HCT116 (cell line): ENCODE measurements around the gene GRAMD4. TPM values are rescaled to one million over a fixed set of nuclear protein-coding genes. Genes with fewer than 3 reads are reported as not detected.

Source experiments
- ATAC-seq: fragments of 200-7000 bp; cut with Tn5 transposase; 2 replicates; pipeline ENCODE4 v1.9.1; 2020; ENCODE audit warnings: mild to moderate bottlenecking, moderate library complexity
- BruUV-seq: library from RNA; stranded (reverse); fragments of 400-500 nt; replicated peaks from 2 replicates; lab custom pipeline; 2021; lab: Mats Ljungman, UMichigan
- CTCF ChIA-PET: fragments of 300-600 bp; sonication (Branson Sonifier 250); formaldehyde crosslinking; loops from one replicate; lab custom pipeline; 2021; ENCODE audit warnings: antibody characterized with exemption; lab: Charles Lee
- POLR2A ChIA-PET: fragments of 300-600, 350-600 bp; sonication (Branson Sonifier 250); formaldehyde crosslinking; loops from one replicate; lab custom pipeline; 2021; ENCODE audit warnings: antibody characterized with exemption; lab: Charles Lee
- RAD21 ChIA-PET, 2 experiments: fragments of 300-600 bp; sonication (Branson Sonifier 250); formaldehyde crosslinking; loops; one replicate each; lab custom pipeline; 2023; ENCODE audit warnings: low total read pairs in 2 of 2; ENCODE audit not compliant: uncharacterized antibody in 2 of 2, unreplicated experiment in 2 of 2, low non-redundant PET in 1 of 2; lab: Charles Lee
- DNase-seq: peaks from one replicate; pipeline ENCODE4 v3.0.0-alpha.2; 2010; ENCODE audit warnings: low read depth, low spot score
- H2AFZ ChIP-seq: fragments of 200-600 bp; shearing (Covaris generic), sonication (generic); 2 replicates; pipeline ENCODE4 v1.6.1; 2017; ENCODE audit warnings: low read depth, mixed run types, mixed read lengths, antibody characterized with exemption, low read length; ENCODE audit not compliant: poor library complexity, severe bottlenecking
- H3K27ac ChIP-seq: 2 replicates; pipeline ENCODE4 v1.5.1; 2012; ENCODE audit warnings: low read depth, low read length
- H3K27me3 ChIP-seq: fragments of 200-600 bp; sonication (generic); 2 replicates; pipeline ENCODE4 v1.6.1; 2016; ENCODE audit warnings: mixed run types, low read length, mixed read lengths; ENCODE audit not compliant: insufficient read depth
- H3K36me3 ChIP-seq, 2 experiments: fragments of 200-500 bp in 1 of 2; fragments of 200-600 bp in 1 of 2; sonication (Bioruptor generic) in 1 of 2; sonication (generic) in 1 of 2; 2 replicates each; pipeline versions ENCODE4 v1.5.1 to v1.6.1; 2014 to 2016; ENCODE audit warnings: low read length in 2 of 2, inconsistent platforms in 1 of 2, mixed read lengths in 1 of 2, mixed run types in 1 of 2; ENCODE audit not compliant: insufficient read depth in 2 of 2, control insufficient read depth in 1 of 2
- H3K4me1 ChIP-seq, 2 experiments: fragments of 200-600 bp in 1 of 2; sonication (generic) in 1 of 2; 2 replicates each; pipeline versions ENCODE4 v1.5.1 to v1.6.1; 2012 to 2017; ENCODE audit warnings: low read length in 2 of 2, inconsistent platforms in 1 of 2, mild to moderate bottlenecking in 1 of 2, mixed read lengths in 1 of 2, mixed run types in 1 of 2, moderate library complexity in 1 of 2; ENCODE audit not compliant: insufficient read depth in 2 of 2, control insufficient read depth in 1 of 2
- H3K4me2 ChIP-seq: fragments of 200-600 bp; sonication (generic); 2 replicates; pipeline ENCODE4 v1.6.1; 2017; ENCODE audit warnings: mixed run types, low read length, mixed read lengths
- H3K4me3 ChIP-seq, 2 experiments: fragments of 200-600 bp in 1 of 2; sonication (generic) in 1 of 2; replicated peaks in 1 of 2; 2 replicates each; pipeline ENCODE4 v1.5.1; 2011 to 2016; ENCODE audit warnings: low read length in 2 of 2, control low read depth in 1 of 2, low read depth in 1 of 2, mild to moderate bottlenecking in 1 of 2, mixed read lengths in 1 of 2, mixed run types in 1 of 2
- H3K79me2 ChIP-seq: fragments of 200-600 bp; sonication (generic); 2 replicates; pipeline ENCODE4 v1.6.1; 2017; ENCODE audit warnings: mild to moderate bottlenecking, mixed run types, low read length, moderate library complexity, mixed read lengths; ENCODE audit not compliant: insufficient read depth
- H3K9ac ChIP-seq: fragments of 200-600 bp; sonication (generic); 2 replicates; pipeline ENCODE4 v1.6.1; 2016; ENCODE audit warnings: low read length, mixed read lengths
- H3K9me2 ChIP-seq: fragments of 200-600 bp; sonication (generic), shearing (Covaris generic); 2 replicates; pipeline ENCODE4 v1.6.1; 2017; ENCODE audit warnings: mixed run types, mild to moderate bottlenecking, moderate library complexity; ENCODE audit not compliant: insufficient read depth
- H3K9me3 ChIP-seq, 2 experiments: fragments of 200-500 bp in 1 of 2; fragments of 200-600 bp in 1 of 2; sonication (Bioruptor generic) in 1 of 2; sonication (generic) in 1 of 2; 2 replicates each; pipeline ENCODE4 v1.6.1; 2014 to 2017; ENCODE audit warnings: low read length in 2 of 2, mixed read lengths in 2 of 2, inconsistent platforms in 1 of 2, low read depth in 1 of 2, mild to moderate bottlenecking in 1 of 2, mixed run types in 1 of 2, moderate library complexity in 1 of 2; ENCODE audit not compliant: control insufficient read depth in 1 of 2, insufficient read depth in 1 of 2
- H4K20me1 ChIP-seq: fragments of 200-600 bp; sonication (generic), shearing (Covaris generic); 2 replicates; pipeline ENCODE4 v1.6.1; 2017; ENCODE audit warnings: mixed run types, mild to moderate bottlenecking, moderate library complexity; ENCODE audit not compliant: insufficient read depth
- CBX3 ChIP-seq: IDR thresholded peaks from 2 replicates; pipeline ENCODE4 v1.6.1; 2012; ENCODE audit warnings: low read depth
- CEBPB ChIP-seq: IDR thresholded peaks from 2 replicates; pipeline ENCODE4 v1.6.1; 2012; ENCODE audit warnings: low read depth
- EGR1 ChIP-seq: IDR thresholded peaks from 2 replicates; pipeline ENCODE4 v1.6.1; 2012; ENCODE audit warnings: low read depth
- ELF1 ChIP-seq: IDR thresholded peaks from 2 replicates; pipeline ENCODE4 v1.6.1; 2012; ENCODE audit warnings: low read depth, borderline replicate concordance
- EZH2 ChIP-seq: fragments of 200-600 bp; sonication (generic); IDR thresholded peaks from 2 replicates; pipeline ENCODE4 v1.6.1; 2017; ENCODE audit warnings: antibody characterized with exemption, mixed run types
- EZH2phosphoT487 ChIP-seq: fragments of 200-600 bp; IDR thresholded peaks from 2 replicates; pipeline ENCODE4 v1.6.1; 2018; ENCODE audit warnings: antibody characterized with exemption, borderline replicate concordance
- FOSL1 ChIP-seq: IDR thresholded peaks from 2 replicates; pipeline ENCODE4 v1.6.1; 2012; ENCODE audit warnings: low read depth
- JUND ChIP-seq: IDR thresholded peaks from 2 replicates; pipeline ENCODE4 v1.6.1; 2012
- POLR2A ChIP-seq: IDR thresholded peaks from 2 replicates; pipeline ENCODE4 v1.7.0; 2011; ENCODE audit warnings: borderline replicate concordance; ENCODE audit not compliant: insufficient read depth, insufficient read length; ENCODE audit errors: extremely low read depth
- POLR2AphosphoS5 ChIP-seq: IDR thresholded peaks from 2 replicates; pipeline ENCODE4 v1.6.1; 2011; ENCODE audit warnings: mild to moderate bottlenecking, low read depth, low read length, moderate library complexity
- RAD21 ChIP-seq: IDR thresholded peaks from 2 replicates; pipeline ENCODE4 v1.6.1; 2012; ENCODE audit warnings: low read depth, mild to moderate bottlenecking
- SIN3A ChIP-seq: IDR thresholded peaks from 2 replicates; pipeline ENCODE4 v1.6.1; 2012; ENCODE audit warnings: low read depth
- SRF ChIP-seq: IDR thresholded peaks from 2 replicates; pipeline ENCODE4 v1.6.1; 2012; ENCODE audit warnings: low read depth
- TCF7L2 ChIP-seq: IDR thresholded peaks from 2 replicates; pipeline ENCODE4 v1.7.0; 2011; ENCODE audit warnings: borderline replicate concordance, inconsistent platforms; ENCODE audit not compliant: insufficient read depth, insufficient read length; ENCODE audit errors: extremely low read depth
- YY1 ChIP-seq: IDR thresholded peaks from 2 replicates; pipeline ENCODE4 v1.6.1; 2011; ENCODE audit warnings: low read length, low read depth, moderate library complexity, mild to moderate bottlenecking; ENCODE audit not compliant: insufficient replicate concordance; ENCODE audit errors: extremely low read depth
- ZFX ChIP-seq: fragments of 450-650 bp; IDR thresholded peaks from 2 replicates; pipeline ENCODE4 v1.6.1; 2017
- intact Hi-C: fragments of 100-400 bp; cut with micrococcal nuclease; formaldehyde crosslinking; loops from 2 replicates; pipeline ENCODE4 v1.10.0; 2022
- total RNA-seq: library from RNA; stranded (reverse); gene quantifications from one replicate; pipeline ENCODE4 v1.2.1, GENCODE V29; 2021; ENCODE audit not compliant: unreplicated experiment
- TF ChIP-seq, protein P1 (sequence below), 3 experiments: fragments of 200-600 bp in 1 of 3; sonication (generic) in 1 of 3; IDR thresholded peaks in 2 of 3; conservative IDR thresholded peaks in 1 of 3; 2 replicates each; pipeline ENCODE4 v1.5.1; 2012 to 2017; ENCODE audit warnings: low read depth in 2 of 3, low read length in 2 of 3, antibody characterized with exemption in 1 of 3, borderline replicate concordance in 1 of 3, control low read depth in 1 of 3, mild to moderate bottlenecking in 1 of 3, mixed read lengths in 1 of 3, mixed run types in 1 of 3, moderate library complexity in 1 of 3; ENCODE audit not compliant: insufficient read depth in 1 of 3
- TF ChIP-seq, protein P2 (sequence below): IDR thresholded peaks from 2 replicates; pipeline ENCODE4 v1.6.1; 2012
- TF ChIP-seq, protein P3 (sequence below): IDR thresholded peaks from 2 replicates; pipeline ENCODE4 v1.6.1; 2012

Gene GRAMD4
- total RNA-seq, 1 experiment from 2014 or later = 25.8 TPM

DNA sequence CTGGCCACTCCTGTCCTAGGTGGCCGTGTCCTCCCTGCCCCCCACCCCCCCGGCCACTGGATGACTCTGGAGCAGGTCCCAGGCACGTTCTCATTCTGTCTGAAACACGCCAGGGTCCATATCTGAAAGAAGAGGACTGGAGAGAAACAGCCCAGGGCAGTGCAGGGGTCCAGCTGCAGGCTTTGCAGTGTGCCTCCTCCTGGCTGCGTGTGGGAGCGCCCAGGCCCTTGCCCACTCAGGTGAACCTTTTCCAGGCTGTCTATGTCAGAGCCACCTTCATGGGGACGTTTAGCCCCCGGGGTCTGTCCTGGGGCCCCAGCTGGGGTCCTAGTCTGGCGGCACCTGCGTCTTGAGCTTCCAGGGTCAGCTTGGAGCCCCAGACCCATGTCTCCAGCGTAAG is 15.6 kb downstream of the GRAMD4 start:
- H3K4me1 ChIP-seq = peaks cover 12 to 21% of the 10 kb centered on the region in 2 experiments
- no peak overlapping the region for H3K4me3 ChIP-seq
- ATAC-seq (peak; percentile 70), DNase-seq (no peak)
- H2AFZ ChIP-seq = no peak overlapping the region
- no TSS peak for BruUV-seq
- H3K27me3 ChIP-seq = no peaks in the 10 kb centered on the region
- no peak overlapping the region; the same call in 1 of the 2 replicates for H3K27ac ChIP-seq
- CTCF ChIA-PET = no interaction called here
- H3K79me2 ChIP-seq = no peaks in the 10 kb centered on the region
- no peak overlapping the region for H3K4me2 ChIP-seq
- RAD21 ChIA-PET = no interaction called here
- H3K9me2 ChIP-seq = no peaks in the 10 kb centered on the region
- no peaks in the 10 kb centered on the region for H4K20me1 ChIP-seq
- H3K36me3 ChIP-seq = no peaks in the 10 kb centered on the region
- POLR2A ChIA-PET = no interaction called here
- no peak for TF ChIP-seq EZH2
- TF ChIP-seq, protein P1, sequence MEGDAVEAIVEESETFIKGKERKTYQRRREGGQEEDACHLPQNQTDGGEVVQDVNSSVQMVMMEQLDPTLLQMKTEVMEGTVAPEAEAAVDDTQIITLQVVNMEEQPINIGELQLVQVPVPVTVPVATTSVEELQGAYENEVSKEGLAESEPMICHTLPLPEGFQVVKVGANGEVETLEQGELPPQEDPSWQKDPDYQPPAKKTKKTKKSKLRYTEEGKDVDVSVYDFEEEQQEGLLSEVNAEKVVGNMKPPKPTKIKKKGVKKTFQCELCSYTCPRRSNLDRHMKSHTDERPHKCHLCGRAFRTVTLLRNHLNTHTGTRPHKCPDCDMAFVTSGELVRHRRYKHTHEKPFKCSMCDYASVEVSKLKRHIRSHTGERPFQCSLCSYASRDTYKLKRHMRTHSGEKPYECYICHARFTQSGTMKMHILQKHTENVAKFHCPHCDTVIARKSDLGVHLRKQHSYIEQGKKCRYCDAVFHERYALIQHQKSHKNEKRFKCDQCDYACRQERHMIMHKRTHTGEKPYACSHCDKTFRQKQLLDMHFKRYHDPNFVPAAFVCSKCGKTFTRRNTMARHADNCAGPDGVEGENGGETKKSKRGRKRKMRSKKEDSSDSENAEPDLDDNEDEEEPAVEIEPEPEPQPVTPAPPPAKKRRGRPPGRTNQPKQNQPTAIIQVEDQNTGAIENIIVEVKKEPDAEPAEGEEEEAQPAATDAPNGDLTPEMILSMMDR (IDR thresholded peaks at IDR 0.05 in 2 of 3, conservative IDR thresholded peaks at IDR 0.05 in 1 of 3; ENCODE audit: borderline replicate concordance in 1 of 3, insufficient read depth in 1 of 3, low read depth in 2 of 3, low read length in 2 of 3) = peak in 2 of 3 experiments; percentile 24 to 28; a peak in 3 of 6 replicates
- intact Hi-C loops = no loop called here
- no peak overlapping the region for H3K9ac ChIP-seq
- no peaks in the 10 kb centered on the region for H3K9me3 ChIP-seq

DNA sequence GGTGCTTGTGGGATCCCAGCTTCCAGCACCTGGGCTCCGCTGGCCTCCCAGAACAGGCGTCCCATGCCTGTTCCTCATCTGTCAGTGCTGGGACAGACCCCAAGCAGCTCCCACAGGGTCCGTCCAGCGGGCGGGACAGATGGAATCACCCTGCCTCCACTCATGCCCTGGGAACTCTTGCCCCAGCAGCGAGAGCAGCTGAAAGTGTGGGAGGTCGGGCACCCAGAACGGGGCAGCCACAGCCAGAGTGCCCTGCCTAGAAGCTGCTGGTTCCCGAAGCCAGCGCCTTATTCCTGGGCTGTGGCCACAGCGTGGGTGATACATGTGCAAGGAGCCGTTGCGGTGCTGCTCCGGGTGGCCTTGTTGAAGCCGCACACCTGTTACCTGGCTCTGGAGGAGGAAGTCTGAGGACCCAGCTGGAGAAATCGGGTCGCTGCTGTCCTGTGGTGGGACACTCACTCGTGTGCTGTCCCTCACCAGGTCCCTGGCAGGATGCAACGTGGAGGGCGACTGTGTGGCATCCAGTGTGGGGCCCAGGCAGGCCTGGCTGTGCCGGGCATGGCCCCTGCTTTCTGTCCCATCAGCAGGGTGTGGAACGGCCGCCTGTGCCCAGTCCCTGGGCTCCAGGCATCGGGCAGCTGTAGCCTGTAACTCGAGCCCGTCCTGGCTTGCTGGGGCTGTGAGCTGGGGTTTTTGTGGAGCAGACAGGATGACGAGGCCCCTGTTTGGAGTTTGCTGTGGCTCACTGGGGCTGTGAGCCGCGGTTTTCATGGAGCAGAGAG is 16.2 kb downstream of the GRAMD4 start:
- Histone ChIP-seq H3K4me1 (peaks cover 12 to 18% of the 10 kb centered on the region in 2 experiments), H3K27ac (peak overlapping the region; percentile 22; the same call in 1 of the 2 replicates), H3K9me3 (no peaks in the 10 kb centered on the region), H3K79me2 (no peaks in the 10 kb centered on the region), H2AFZ (no peak overlapping the region), H4K20me1 (no peaks in the 10 kb centered on the region), H3K36me3 (no peaks in the 10 kb centered on the region), H3K4me3 (no peak overlapping the region), H3K9me2 (no peaks in the 10 kb centered on the region), H3K9ac (no peak overlapping the region), H3K4me2 (no peak overlapping the region), H3K27me3 (no peaks in the 10 kb centered on the region)
- ChIA-PET RAD21 (no interaction called here), POLR2A (no interaction called here), CTCF (no interaction called here)
- DNase-seq (no peak), ATAC-seq (no peak)
- intact Hi-C loops = no loop called here
- no TSS peak for BruUV-seq
- TF ChIP-seq YY1 = no peak
- TF ChIP-seq, protein P2, sequence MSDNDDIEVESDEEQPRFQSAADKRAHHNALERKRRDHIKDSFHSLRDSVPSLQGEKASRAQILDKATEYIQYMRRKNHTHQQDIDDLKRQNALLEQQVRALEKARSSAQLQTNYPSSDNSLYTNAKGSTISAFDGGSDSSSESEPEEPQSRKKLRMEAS = no peak
- no peak for TF ChIP-seq JUND
- TF ChIP-seq EGR1 = no peak
- no peak for TF ChIP-seq TCF7L2
- TF ChIP-seq EZH2 = no peak
- no peak for TF ChIP-seq ZFX
- TF ChIP-seq SRF = no peak
- no peak for TF ChIP-seq RAD21
- no peak for TF ChIP-seq CBX3
- no peak for TF ChIP-seq POLR2A
- TF ChIP-seq POLR2AphosphoS5 = no peak
- no peak for TF ChIP-seq EZH2phosphoT487
- no peak for TF ChIP-seq ELF1
- TF ChIP-seq CEBPB = no peak
- TF ChIP-seq FOSL1 = no peak
- TF ChIP-seq, protein P3, sequence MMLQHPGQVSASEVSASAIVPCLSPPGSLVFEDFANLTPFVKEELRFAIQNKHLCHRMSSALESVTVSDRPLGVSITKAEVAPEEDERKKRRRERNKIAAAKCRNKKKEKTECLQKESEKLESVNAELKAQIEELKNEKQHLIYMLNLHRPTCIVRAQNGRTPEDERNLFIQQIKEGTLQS = no peak
- no peak for TF ChIP-seq SIN3A
